H1 (cell line): Measurements from ENCODE around the gene ANKRD62. TPM values are rescaled to one million over a fixed set of nuclear protein-coding genes. Genes with fewer than 3 reads are reported as not detected.

Source experiments
- EZH2 ChIP-seq: fragments of 200-600 bp; sonication (generic); IDR thresholded peaks from 2 replicates; pipeline ENCODE4 v1.7.1; 2012; ENCODE audit warnings: low read depth, mild to moderate bottlenecking, moderate library complexity, low read length, inconsistent platforms; ENCODE audit not compliant: severe bottlenecking
- GTF2F1 ChIP-seq: IDR thresholded peaks from 2 replicates; pipeline ENCODE4 v1.6.1; 2012; ENCODE audit warnings: low read depth, low read length, improper control_type of control experiment, borderline replicate concordance
- HDAC2 ChIP-seq, 2 experiments: fragments of 300-600 bp in 1 of 2; sonication (generic) in 1 of 2; IDR thresholded peaks; 2 replicates each; pipeline ENCODE4 v1.6.1; 2011 to 2012; ENCODE audit warnings: low read depth in 2 of 2, low read length in 2 of 2, mild to moderate bottlenecking in 2 of 2, moderate library complexity in 2 of 2, borderline replicate concordance in 1 of 2, inconsistent platforms in 1 of 2
- JUND ChIP-seq: IDR thresholded peaks from 2 replicates; pipeline ENCODE4 v1.6.1; 2011; ENCODE audit warnings: mild to moderate bottlenecking, improper control_type of control experiment, low read length
- SAP30 ChIP-seq: fragments of 300-600 bp; sonication (generic); IDR thresholded peaks from 2 replicates; pipeline ENCODE4 v1.7.1; 2012; ENCODE audit warnings: low read length, moderate library complexity, mild to moderate bottlenecking, inconsistent platforms; ENCODE audit not compliant: insufficient read depth, insufficient replicate concordance
- SP2 ChIP-seq: IDR thresholded peaks from 2 replicates; pipeline ENCODE4 v1.6.1; 2012; ENCODE audit warnings: mild to moderate bottlenecking, low read length, inconsistent platforms
- TAF7 ChIP-seq: optimal IDR thresholded peaks from 2 replicates; pipeline ENCODE3; 2011; ENCODE audit warnings: low read depth, mild to moderate bottlenecking, inconsistent platforms, low read length, moderate library complexity, borderline replicate concordance
- TBP ChIP-seq: IDR thresholded peaks from 2 replicates; pipeline ENCODE4 v1.6.1; 2011; ENCODE audit warnings: low read depth, low read length, improper control_type of control experiment
- polyA plus RNA-seq, 7 experiments: library from polyadenylated mRNA; depleted of rRNA in 3 of 7; stranded (reverse) in 5 of 7; unstranded in 2 of 7; fragments of >200 nt in 5 of 7; fragments of 200-250 nt in 2 of 7; gene quantifications; 1 replicate in 5 of 7; 2 replicates in 1 of 7; 4 replicates in 1 of 7; pipeline versions ENCODE4 v1.2.1 to v1.2.3, GENCODE V29; 2011 to 2013; ENCODE audit warnings: missing spikeins in 2 of 7, mixed read lengths in 2 of 7
- total RNA-seq: library from RNA; stranded (reverse); fragmentation: NEBNext Ultra II Directional; extraction: Animal tissue kit (Norgen Biotek cat#: 25700); gene quantifications from 2 replicates; pipeline ENCODE4 v1.2.1, GENCODE V29; 2021
- TF ChIP-seq, protein P1 (sequence below): IDR thresholded peaks from 2 replicates; pipeline ENCODE4 v1.6.1; 2011; ENCODE audit warnings: low read length, improper control_type of control experiment

ANKRD62 gene
- total and polyA plus RNA-seq, 2 of the 8 experiments (the other 6 are each of a cell fraction or from before 2014, with no cell fraction given): not detected

DNA sequence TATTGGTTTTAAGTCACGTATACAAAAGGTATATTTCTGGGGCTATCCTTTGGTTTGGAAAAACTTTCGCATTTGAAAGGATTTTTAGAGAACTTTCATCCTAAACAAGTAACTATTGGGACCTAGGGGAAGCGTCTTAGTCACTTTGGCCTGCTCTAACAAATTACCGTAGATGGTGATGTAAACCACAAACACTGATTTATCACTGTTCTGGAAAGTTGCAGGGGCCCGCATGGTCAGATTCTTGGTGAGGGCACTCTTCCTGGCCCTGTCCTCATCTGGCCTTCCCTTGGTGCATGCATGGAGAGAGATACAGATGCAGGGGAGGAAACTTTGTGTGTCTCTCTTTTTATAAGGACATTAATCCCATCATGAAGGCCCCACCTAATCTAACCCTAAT lies 49.1 kb upstream of the ANKRD62 start (continued):
- TF ChIP-seq TAF7 (no peak), JUND (no peak), GTF2F1 (no peak), EZH2 (no peak), SAP30 (no peak), TBP (no peak), SP2 (no peak), HDAC2 (IDR thresholded peaks at IDR 0.05; ENCODE audit: borderline replicate concordance in 1 of 2, low read depth in 2 of 2, low read length in 2 of 2) (no peak)
- TF ChIP-seq, protein P1, sequence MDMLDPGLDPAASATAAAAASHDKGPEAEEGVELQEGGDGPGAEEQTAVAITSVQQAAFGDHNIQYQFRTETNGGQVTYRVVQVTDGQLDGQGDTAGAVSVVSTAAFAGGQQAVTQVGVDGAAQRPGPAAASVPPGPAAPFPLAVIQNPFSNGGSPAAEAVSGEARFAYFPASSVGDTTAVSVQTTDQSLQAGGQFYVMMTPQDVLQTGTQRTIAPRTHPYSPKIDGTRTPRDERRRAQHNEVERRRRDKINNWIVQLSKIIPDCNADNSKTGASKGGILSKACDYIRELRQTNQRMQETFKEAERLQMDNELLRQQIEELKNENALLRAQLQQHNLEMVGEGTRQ: no peak
- TF ChIP-seq, all 59 proteins: peak for 0
